GM20000 (cell line): Measurements from ENCODE around the gene RNF214.
A peak's percentile ranks its signal among the peaks of the same experiment; 100 is the strongest.
"Not testable (repeated sequence)": the region's sequence is repeated elsewhere in the genome, so short reads cannot be mapped to it uniquely, and the experiment has no call there.

Source experiments
- DNase-seq: peaks from one replicate; pipeline ENCODE4 v3.0.0; 2012; ENCODE audit warnings: low spot score
- CTCF ChIP-seq: IDR thresholded peaks from 2 replicates; pipeline ENCODE4 v1.5.1; 2012; ENCODE audit warnings: mild to moderate bottlenecking, control low read depth; ENCODE audit errors: extremely low read depth, missing control alignments

Gene RNF214

GRCh38 chr11:117232092-117232878 lies at the start of gene RNF214:
Gene RNF214 (plus strand): TSS chr11:117232671. CDS start chr11:117234273, 1,602 bp downstream.
- TF ChIP-seq CTCF = peak; percentile 88
- peak; percentile 100 for DNase-seq

- not testable (repeated sequence) for DNase-seq
Observed at GRCh38 chr11:117183178-117183577, 49.3 kb upstream of the RNF214 start.

- DNase-seq = no peak
- no peak for TF ChIP-seq CTCF
Observed at GRCh38 chr11:117183724-117184349, 48.6 kb upstream of the RNF214 start.

GRCh38 chr11:117185736-117186430 lies 46.6 kb upstream of the RNF214 start:
- no peak for DNase-seq
- no peak for TF ChIP-seq CTCF

- no peak for DNase-seq
- TF ChIP-seq CTCF = no peak
Observed at GRCh38 chr11:117186431-117186761, 46.1 kb upstream of the RNF214 start.

- TF ChIP-seq CTCF = no peak
- no peak for DNase-seq
Observed at GRCh38 chr11:117187007-117187406, 45.5 kb upstream of the RNF214 start.

GRCh38 chr11:117187428-117187798 lies 45.1 kb upstream of the RNF214 start:
- no peak for TF ChIP-seq CTCF

More at GRCh38 chr11:117187428-117187798, 45.1 kb upstream of the RNF214 start:
- no peak for DNase-seq
